Measurements from ENCODE around the gene KIRREL3.
A peak's percentile ranks its signal among the peaks of the same experiment; 100 is the strongest.
"Not testable (repeated sequence)": the region's sequence is repeated elsewhere in the genome, so short reads cannot be mapped to it uniquely, and the experiment has no call there.

KIRREL3 gene

GRCh38 chr11:126385991-126386728 is 614.4 kb downstream of the KIRREL3 start:
- DNase-seq (ENCODE audit: insufficient read length, low spot score) (no peak), FAIRE-seq (no peak)

GRCh38 chr11:126384449-126385070 is 616.0 kb downstream of the KIRREL3 start:
- DNase-seq (ENCODE audit: insufficient read length, low spot score): no peak
- FAIRE-seq: no peak

DNA sequence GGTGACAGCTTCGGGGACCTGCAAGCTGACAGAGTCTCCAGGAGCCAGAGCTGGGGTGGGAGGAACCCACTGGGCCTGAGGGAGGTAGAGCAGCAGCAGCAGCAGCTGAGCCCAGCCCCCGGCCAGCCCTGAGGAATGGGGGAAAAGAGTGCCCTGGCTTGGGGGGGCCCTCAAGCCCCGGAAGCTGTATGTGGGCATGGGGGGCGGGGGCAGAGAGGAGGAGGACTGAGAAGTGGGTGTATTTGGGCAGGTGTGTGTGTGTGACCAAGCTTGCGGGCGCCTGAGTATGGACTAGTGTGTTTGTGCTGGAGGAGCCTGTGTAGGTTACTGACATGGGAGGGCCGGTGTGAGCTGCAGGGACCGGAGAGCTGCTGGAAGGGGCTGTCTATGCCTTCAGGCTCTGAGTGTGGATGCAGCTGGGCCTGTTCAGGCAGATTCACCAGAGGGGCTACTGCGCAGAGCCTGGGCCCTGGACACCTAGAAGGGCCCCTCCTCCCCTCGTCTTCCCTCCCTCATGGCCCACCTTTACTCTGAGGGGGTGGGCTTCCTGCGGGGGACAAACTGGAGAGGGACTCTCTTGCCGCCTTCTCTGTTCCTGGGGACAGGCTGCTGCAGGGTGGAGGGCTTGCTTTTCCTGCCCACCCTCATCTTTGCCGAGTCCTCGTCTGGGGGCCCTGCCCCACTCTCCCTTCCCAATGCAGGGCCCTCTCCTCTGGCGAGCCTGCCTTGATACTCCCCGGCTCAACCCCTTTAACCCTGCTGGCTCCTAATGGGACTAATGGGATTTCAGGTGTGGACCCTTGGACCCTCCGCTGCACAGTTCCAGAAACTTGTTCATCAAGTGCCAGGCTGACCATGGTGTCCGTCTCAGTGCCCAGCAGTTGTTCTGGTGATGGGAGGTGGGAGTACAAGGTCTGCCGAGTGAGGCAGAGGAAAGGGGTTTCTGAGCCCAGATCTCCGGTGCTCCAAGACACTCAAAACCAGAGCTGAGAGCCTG is 616.9 kb downstream of the KIRREL3 start:
- FAIRE-seq (no peak), DNase-seq (ENCODE audit: insufficient read length, low spot score) (no peak)

DNA sequence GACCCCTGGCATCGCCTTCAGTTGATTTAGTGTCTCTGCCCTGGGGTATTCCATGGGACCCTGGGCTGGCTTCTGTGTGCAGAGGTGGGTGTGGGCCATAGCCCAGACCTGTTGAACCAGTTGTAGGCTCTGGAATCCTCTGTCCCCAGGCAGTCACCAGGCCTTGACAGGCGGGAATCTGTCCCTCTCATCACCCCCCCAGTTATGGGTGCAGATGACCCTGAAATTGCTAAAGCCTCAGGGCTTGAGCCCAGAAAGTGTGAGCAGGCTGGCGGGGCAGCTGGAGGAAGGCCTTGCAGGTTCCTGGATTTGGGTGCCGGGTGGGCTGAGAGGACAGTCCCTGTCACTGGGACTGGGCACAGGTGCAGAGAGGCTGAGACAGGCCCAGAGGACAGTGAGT is 617.9 kb downstream of the KIRREL3 start:
- DNase-seq (ENCODE audit: insufficient read length, low spot score); FAIRE-seq: not testable (repeated sequence)

- DNase-seq (ENCODE audit: insufficient read length, low spot score); FAIRE-seq: not testable (repeated sequence)
Measured at GRCh38 chr11:126381960-126382359, 618.6 kb downstream of the KIRREL3 start.

- FAIRE-seq: no peak
- no peak for DNase-seq (ENCODE audit: insufficient read length, low spot score)
Measured at GRCh38 chr11:126380909-126381308, 619.7 kb downstream of the KIRREL3 start.

DNA sequence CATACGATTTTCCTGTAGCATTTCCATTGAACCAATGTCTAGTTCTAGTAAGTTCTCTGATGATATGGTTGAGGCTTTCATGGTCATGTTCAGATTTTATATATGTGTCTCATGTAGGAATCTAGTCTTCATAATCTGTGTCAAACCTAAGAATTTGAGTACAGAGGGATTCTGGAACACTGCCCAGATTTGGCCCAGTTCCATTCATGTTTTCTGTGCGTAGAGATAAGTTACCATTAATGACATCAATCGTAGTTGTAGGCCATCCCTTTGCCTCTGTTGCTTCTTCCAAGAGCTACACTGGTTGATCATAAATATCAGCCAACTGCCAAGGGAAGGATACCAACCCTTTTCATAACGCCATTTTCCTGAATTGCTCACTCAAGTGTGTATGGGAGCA is 621.8 kb downstream of the KIRREL3 start:
- DNase-seq (ENCODE audit: insufficient read length, low spot score) (no peak), FAIRE-seq (no peak)

GRCh38 chr11:126375726-126376125 is 624.8 kb downstream of the KIRREL3 start:
- FAIRE-seq: no peak
- no peak for DNase-seq (ENCODE audit: insufficient read length, low spot score)

DNA sequence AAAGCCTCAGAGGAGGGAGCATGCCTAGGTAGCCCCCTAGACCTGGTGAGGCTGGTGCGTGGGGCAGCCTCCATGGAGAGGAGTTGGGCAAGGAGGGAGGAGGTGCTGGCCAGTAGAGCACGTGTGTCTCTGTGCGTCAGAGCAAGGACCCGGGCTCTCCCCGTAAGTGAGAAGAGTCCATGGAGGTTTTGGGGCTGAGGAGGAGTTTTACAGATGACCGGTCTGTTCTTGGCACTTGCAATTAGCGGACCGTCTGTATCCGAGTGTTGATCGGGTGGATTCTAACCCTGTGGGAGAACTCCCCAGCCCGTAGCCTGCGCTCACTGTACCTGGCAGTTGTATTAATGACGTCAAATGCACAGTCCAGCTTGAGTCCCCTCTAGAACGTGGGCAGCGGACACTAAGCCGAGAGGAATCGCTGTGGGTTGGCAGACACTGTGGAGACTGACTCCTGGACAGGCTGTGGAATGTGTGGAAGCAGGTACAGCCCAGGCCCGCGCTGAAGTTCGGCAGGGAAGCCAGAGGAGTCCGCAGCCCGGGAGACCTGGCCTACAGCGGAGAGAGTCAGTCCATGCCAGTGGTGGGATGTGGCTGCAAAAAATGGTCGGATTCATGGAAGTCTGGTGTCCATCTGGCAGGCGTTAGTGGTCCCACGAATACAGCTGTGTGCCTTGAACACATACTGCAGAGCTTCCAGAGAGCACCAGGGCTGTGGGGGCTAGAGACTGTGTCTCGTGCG is 625.8 kb downstream of the KIRREL3 start:
- not testable (repeated sequence) for DNase-seq (ENCODE audit: insufficient read length, low spot score); FAIRE-seq

DNA sequence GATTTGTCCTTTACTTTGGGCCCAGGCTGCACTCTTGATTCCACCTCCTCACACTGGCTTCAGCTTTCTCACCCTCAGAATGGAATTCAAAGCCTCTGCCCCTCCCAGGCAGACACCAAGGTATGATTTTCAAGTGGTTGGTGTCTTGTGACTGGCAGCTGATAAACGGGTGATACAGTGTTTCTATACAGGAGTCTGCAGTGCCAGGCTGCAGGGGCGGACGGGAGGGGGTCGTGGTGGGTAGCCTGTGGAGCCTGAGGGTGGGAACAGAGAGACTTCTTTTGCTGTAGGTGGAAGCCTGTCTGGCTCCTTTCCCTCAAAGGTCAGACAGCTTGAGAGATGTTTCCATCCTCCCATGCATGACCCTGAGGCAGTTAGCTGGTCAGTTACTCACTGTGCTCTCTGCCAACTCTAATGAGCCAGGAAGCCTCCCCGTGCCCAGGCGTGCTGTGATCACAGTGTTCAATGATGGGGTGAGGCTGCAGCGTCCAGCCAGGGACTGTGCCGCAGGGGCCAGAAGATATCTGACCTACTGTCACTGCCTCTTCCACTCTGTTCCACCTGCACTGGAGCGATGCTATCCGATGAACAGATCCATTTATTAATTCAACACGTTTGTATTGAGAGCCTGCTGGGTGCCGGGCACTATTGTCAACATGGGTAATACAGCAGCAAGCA is 627.0 kb downstream of the KIRREL3 start:
- DNase-seq (ENCODE audit: insufficient read length, low spot score): not testable (repeated sequence)
- FAIRE-seq: peak; percentile 82

All from HTR-8/SVneo (cell line).